Suppressor macrophage (primary cell): ENCODE data around the gene AIF1.
A peak's percentile ranks its signal among the peaks of the same experiment; 100 is the strongest.

Source experiments
- DNase-seq, 4 experiments: peaks; one replicate each; pipeline ENCODE4 v3.0.0-alpha.2; 2020 to 2022

The AIF1 gene

DNA sequence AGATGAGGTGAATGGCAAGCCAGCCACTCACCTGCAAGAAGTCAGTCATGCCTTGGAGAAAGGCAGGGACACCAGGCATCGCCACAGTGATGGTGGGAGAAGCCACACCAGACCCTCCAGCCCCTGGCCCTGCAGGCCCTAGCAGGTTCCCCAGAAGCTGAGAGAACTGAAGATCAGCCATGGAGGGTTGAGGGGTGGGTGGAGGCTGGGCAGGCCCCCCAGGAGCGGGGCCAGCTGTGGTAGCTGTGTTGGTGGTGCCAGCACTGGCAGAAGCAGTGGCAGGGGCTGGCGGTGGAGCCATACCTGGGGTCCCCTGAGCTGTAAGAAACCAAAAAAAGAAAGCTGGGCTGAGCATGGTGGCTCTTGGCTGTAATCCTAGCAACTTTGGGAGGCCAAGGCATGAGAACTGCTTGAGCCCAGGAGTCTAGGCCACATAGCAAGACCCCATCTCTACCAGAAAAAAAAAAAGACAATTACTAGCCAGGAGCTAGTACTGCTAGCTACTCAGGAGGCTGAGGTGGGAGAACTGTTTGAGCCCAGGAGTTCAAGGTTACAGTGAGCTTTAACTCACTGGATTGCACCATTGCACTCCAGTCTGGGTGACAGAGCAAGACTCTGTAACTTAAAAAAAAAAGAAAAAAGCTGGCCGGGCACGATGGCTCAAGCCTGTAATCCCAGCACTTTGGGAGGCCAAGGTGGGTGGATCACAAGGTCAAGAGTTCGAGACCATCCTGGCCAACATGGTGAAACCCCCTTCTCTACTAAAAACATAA lies 27.9 kb downstream of the AIF1 start:
- DNase-seq: no peak

GRCh38 chr6:31643818-31644454 lies 28.9 kb downstream of the AIF1 start:
- DNase-seq: no peak

DNA sequence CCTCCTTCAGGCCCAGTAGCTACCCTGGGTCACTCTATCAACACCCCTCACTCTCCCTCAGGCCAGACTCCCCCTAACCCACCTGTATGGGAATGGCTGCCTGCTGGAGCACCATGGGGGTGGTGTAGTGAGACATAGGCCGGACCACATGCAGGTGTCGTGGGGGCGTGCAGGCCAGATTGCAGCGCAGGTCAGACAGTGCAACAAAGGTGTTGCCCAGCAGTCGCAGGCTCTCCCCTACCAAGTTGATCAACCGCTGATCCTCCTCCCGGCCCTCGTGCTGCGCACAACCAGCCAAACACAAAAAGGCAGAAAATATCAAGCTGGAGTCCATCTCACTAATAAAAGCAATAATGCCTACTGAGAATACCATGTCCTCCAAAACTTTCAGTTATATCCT lies 30.3 kb downstream of the AIF1 start:
- no peak for DNase-seq

- peak; percentile 86 to 94 (median 90) for DNase-seq
These were observed 36.7 kb downstream of the AIF1 start for GRCh38 chr6:31651602-31652191.

- DNase-seq: peak in 3 of 4 experiments; percentile 93 to 95 (median 95)
These were observed 38.1 kb downstream of the AIF1 start for GRCh38 chr6:31652925-31653724.

DNA sequence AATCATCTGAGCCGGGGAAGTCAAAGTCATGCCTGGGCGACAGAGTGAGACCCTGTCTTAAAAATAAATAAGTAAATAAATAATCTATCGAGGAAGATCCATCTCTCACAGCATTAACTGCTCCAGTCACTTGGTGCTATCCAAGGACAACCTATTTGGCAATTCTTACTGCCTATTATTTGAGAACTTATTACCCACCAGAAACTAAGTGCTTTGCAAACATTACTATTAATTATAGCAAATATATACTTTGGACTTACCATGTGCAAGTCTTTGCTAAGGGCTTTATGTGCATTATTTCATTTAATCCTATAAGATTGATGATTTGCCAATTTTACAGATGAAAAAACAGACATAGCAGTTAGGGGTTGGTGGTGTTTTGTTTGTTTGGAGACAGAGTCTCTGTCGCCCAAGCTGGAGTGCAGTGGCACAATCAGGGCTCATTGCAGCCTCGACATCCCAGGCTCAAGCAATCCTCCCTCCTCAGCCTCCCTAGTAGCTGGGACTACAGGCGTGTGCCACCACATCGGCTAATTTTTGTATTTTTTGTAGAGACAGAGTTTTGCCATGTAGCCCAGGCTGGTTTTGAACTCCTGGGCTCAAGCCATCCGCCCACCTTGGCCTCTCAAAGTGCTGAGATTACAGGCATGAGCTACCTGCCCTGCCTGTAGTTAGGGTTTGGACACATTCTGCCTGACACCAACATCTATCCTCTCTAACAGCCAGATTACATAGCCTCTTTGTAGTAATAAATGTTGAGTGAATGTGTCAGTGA lies 39.7 kb downstream of the AIF1 start:
- no peak for DNase-seq

DNA sequence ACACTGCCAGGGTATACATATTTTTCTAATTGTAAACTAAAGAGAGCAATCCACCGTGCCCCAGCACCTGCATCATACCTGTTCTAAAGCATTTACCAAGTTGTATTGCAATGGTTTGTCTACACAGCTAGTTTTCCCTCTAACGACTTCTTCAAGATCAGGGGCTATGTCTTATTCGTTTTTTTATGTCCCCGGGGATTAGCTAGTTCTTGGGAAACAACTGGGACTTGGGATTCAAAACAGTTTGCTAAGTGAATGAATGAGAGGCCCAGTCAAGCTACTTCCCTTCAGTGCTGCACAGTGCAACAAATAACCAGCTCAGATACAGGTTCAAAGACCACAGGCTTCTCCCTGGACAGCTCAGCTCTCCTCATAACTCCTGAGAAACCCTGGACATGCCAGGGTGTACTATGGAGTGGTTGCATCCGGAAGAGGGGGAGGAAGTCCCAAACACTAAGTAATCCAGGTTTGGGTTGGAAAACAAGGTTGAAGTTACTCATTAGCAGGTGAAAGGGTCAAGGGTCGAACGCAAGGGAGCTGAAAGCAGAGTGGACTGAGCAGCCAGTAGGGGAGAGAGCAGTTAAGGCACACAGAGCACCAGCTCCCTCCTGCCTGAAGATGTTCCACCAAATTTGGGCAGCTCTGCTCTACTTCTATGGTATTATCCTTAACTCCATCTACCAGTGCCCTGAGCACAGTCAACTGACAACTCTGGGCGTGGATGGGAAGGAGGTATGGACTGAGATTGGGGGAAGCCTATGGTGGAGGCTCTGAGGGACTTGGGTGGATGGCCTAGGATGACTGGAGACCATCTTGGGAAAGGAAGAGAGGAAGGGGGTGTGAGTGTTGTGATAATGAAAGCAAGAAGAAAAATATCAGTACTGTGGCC lies 40.6 kb downstream of the AIF1 start, which contains the start of gene APOM:
Gene APOM (plus strand): TSS at position 546 of the 889 bp plus-strand sequence. CDS start 73 bp downstream, at position 619.
- no peak for DNase-seq

DNA sequence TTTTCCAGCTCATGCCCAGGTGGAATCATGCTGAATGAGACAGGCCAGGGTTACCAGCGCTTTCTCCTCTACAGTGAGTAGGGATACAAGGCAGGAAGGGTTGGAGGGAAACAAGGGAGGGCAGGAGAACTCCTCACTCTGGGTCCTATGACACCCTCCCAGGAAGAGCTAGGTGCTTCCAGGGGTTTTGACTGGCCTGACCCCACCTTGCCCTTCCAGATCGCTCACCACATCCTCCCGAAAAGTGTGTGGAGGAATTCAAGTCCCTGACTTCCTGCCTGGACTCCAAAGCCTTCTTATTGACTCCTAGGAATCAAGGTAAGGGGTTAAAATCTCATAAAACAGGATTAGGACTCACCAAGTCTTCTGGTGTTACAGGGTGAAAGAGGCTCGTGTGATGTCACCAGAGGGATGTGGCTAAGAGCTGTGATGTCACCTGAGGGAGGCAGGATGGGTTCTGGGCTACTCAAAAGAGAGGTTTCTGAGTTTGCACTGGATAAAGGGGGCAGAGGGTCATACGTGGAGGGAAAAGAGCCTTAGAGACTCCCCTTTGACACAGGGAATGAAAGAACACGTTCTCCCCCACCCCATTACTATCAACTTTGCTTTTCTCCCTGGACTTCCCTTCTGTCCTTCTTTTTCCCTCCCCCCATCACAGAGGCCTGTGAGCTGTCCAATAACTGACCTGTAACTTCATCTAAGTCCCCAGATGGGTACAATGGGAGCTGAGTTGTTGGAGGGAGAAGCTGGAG lies 42.5 kb downstream of the AIF1 start:
- no peak for DNase-seq

- no peak for DNase-seq
These were observed 43.2 kb downstream of the AIF1 start for GRCh38 chr6:31658158-31658688.

GRCh38 chr6:31658983-31659648 lies 44.1 kb downstream of the AIF1 start:
- no peak for DNase-seq

DNA sequence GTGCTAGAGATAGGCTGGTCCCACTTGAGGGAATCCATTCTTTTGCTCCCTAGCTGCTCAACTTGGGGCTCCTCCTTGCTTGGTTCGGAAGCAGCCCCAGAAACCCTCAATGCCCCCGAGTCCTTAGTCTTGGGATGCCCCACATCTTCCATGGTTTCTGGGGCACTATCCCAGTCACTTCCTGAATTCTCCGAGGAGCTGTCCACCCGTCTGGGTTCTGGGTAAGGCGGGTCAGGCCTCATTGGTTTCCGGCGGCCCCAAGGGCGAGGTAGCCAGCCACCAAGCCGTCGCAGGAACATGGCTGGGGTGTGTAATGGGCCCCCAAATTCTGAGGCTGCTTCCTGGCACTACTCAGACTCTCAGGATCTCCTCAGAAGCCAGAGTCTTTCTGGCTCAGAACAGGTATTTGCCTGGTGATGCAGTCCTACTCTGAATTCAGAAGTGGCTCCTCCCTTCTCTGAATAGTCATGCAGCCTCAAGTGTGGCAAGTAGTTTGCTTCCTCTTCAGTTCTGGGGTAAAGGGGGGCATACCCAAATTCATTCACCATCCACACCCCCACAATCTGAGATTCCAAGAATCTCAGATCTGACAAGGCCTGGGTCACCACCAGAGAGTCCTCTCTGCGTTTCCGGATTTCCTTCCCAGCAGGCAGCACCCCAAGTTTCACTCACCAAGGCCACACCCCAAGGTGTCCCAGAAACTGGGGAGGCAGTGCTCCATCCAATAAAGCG lies 44.8 kb downstream of the AIF1 start:
- peak; percentile 12 to 55 (median 48) for DNase-seq

DNA sequence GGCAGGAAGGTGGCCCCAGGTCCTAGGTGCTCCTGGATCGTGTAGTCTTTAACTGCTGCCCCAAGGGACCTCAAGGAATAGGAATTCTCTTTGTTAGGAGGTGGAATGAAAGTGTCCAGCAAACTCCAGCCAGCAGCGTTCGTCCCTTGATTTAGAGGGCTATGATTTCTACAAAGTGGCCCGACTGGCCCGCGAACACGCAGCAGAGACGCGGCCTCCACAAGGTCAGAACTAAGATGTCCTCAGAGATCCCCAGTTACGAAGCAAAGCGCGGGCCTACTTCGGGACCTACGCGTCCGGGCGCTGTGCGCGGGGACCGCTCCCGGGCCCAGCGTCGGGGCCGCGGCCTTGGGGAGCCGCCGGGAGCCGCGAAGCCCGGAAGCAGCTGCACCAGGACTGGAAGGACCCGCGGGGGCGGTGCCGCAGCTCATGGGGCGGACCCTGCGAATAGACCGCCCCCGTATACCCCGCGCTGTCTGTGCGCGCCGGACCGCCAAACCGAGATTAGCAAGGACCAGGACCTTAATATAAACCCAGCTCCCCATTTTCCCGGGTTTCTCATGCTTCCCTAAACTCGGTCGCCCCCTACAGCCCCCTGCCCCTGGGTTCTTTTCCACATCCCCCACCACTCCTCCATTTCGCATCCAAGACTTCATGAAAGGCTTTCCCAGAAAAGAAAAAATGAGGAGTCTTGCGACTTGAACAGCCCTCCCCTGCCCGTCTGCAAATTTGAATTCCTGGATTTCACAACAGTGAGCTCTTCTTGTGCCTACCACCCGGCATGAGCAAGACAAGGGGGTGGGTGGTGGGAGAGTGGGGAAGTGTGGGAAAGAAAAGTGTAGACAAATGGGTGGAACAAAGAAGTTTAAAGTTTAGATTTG lies 45.6 kb downstream of the AIF1 start, which contains the start of gene C6orf47:
Gene C6orf47 (minus strand): TSS at position 398 of the 881 bp plus-strand sequence. CDS start 831 bp downstream, outside the sequence.
- DNase-seq: peak; percentile 83 to 94 (median 90)

DNA sequence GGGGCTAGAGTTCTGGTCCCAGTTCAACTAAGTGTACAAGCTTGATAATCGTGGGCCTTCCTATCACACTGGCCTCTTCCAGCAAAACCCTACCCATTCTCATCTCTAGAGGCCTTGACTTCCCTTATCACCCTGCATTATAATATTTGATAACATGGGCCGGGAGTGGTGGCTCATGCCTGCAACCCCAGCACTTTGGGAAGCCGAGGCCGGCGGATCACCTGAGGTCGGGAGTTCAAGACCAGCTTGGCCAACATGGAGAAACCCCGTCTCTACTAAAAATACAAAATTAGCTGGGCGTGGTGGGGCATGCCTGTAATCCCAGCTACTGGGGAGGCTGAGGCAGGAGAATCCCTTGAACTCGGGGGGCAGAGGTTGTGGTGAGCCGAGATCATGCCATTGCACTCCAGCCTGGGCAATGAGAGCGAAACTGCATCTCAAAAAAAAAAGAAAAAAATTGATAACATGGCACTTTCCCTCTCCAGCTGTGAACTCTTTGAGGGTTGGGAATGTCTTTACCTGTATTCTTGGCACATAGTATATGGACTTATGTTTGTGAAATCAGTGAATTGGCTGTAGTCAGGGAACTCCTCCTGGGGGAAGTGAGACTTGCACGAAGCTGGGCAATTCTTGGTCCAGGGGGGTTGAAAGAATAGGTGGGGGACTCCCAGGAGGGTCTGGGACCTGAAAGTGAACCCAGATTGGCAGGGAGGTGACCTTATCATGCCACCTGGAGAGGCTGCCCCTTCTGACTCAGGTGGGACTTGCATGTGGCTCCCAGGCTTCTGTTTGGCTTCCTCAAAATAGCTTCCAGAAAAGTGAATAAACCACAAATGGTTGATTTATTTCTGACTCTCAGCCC lies 46.5 kb downstream of the AIF1 start:
- DNase-seq: no peak

- DNase-seq: no peak
These were observed 47.2 kb downstream of the AIF1 start for GRCh38 chr6:31662124-31662723.

DNA sequence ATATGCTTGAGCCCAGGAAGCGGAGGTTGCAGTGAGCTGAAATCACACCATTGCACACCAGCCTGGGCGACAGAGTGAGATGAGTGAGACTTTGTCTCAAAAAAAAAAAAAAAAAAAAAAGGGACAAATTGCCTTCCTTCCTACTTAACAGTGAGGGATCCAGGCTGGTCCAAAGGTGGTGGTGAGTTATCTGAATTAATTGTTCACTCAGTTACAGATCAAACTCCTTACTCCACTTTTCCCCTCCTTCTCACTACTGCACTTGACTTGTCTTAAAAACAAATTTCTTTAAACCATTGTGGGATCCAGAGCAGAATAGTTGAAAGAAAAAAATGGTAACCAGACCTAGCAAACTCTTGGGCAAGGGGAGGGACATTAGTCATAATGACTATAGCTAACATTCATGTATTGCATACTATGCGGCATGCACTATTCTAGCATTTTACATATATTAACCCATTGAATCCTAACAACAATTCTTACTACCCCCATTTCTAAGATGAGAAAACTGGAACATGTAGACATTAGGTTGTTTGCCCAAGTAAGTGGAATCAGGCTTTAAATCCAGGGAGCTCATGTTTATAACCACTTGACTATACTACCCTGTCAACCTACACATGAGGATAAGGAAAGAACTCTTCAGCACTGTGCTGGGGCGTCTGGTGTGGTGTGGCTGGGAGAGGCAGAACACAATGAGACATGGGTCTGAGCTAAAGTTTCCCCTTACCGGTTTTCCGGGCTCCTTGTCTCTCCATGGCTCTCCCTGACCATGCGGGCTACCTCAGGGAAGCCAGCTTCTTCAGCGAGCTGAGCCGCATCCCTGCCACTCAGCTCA lies 48.3 kb downstream of the AIF1 start:
- DNase-seq: peak in 2 of 4 experiments; percentile 27 to 45
